Mesenchymal stem cell (in vitro differentiated cells and primary cell): ENCODE data around the gene KRTAP9-8.
"Not testable (repeated sequence)": the region's sequence is repeated elsewhere in the genome, so short reads cannot be mapped to it uniquely, and the experiment has no call there.

Experiments used
- DNase-seq: peaks from one replicate; pipeline ENCODE4 v3.0.0-alpha.2; 2013
- H2AFZ ChIP-seq: one replicate; pipeline ENCODE4 v1.6.1; 2013; ENCODE audit warnings: low read depth, mild to moderate bottlenecking, control low read depth, inconsistent platforms, low read length, moderate library complexity
- H2AK5ac ChIP-seq: 2 replicates; pipeline ENCODE4 v1.6.1; 2013; ENCODE audit warnings: low read length, moderate library complexity, mild to moderate bottlenecking, inconsistent platforms; ENCODE audit not compliant: severe bottlenecking
- H2BK120ac ChIP-seq: one replicate; pipeline ENCODE4 v1.6.1; 2013; ENCODE audit warnings: low read depth, mild to moderate bottlenecking, inconsistent platforms, low read length, moderate library complexity
- H2BK12ac ChIP-seq, 2 experiments: one replicate each; pipeline ENCODE4 v1.6.1; 2013; ENCODE audit warnings: inconsistent platforms in 2 of 2, low read length in 2 of 2, mild to moderate bottlenecking in 2 of 2, moderate library complexity in 2 of 2, control low read depth in 1 of 2
- H2BK15ac ChIP-seq: one replicate; pipeline ENCODE4 v1.6.1; 2013; ENCODE audit warnings: mild to moderate bottlenecking, low read depth, inconsistent platforms; ENCODE audit not compliant: poor library complexity, severe bottlenecking
- H2BK5ac ChIP-seq: 2 replicates; pipeline ENCODE4 v1.6.1; 2013; ENCODE audit warnings: low read depth, mild to moderate bottlenecking, low read length, control low read depth, inconsistent platforms; ENCODE audit not compliant: poor library complexity, severe bottlenecking
- H3K14ac ChIP-seq, 2 experiments: one replicate each; pipeline ENCODE4 v1.6.1; 2013; ENCODE audit warnings: inconsistent platforms in 2 of 2, low read length in 2 of 2, control low read depth in 1 of 2, mild to moderate bottlenecking in 1 of 2, moderate library complexity in 1 of 2
- H3K18ac ChIP-seq, 2 experiments: one replicate each; pipeline ENCODE4 v1.6.1; 2013; ENCODE audit warnings: inconsistent platforms in 2 of 2, low read length in 2 of 2, control low read depth in 1 of 2, low read depth in 1 of 2, mild to moderate bottlenecking in 1 of 2
- H3K23ac ChIP-seq, 2 experiments: one replicate each; pipeline ENCODE4 v1.6.1; 2013; ENCODE audit warnings: inconsistent platforms in 2 of 2, low read length in 2 of 2, mild to moderate bottlenecking in 2 of 2, moderate library complexity in 2 of 2, control low read depth in 1 of 2
- H3K27ac ChIP-seq: 2 replicates; pipeline ENCODE4 v1.5.1; 2013; ENCODE audit warnings: mild to moderate bottlenecking, moderate library complexity, low read length, control low read depth, inconsistent platforms; ENCODE audit not compliant: poor library complexity, severe bottlenecking
- H3K27me3 ChIP-seq, 2 experiments: 2 replicates each; pipeline versions ENCODE4 v1.6.1 to v1.7.0; 2013; ENCODE audit warnings: low read length in 2 of 2, mild to moderate bottlenecking in 2 of 2, moderate library complexity in 2 of 2, control low read depth in 1 of 2, inconsistent platforms in 1 of 2; ENCODE audit not compliant: control insufficient read depth in 1 of 2, insufficient read depth in 1 of 2
- H3K36me3 ChIP-seq, 2 experiments: 2 replicates each; pipeline versions ENCODE4 v1.6.1 to v1.7.0; 2013; ENCODE audit warnings: low read length in 2 of 2, control low read depth in 1 of 2, inconsistent platforms in 1 of 2, low read depth in 1 of 2, mild to moderate bottlenecking in 1 of 2; ENCODE audit not compliant: insufficient read depth in 2 of 2, control insufficient read depth in 1 of 2
- H3K4ac ChIP-seq, 2 experiments: one replicate each; pipeline ENCODE4 v1.6.1; 2013; ENCODE audit warnings: inconsistent platforms in 2 of 2, low read length in 2 of 2, mild to moderate bottlenecking in 2 of 2, moderate library complexity in 2 of 2, control low read depth in 1 of 2, low read depth in 1 of 2
- H3K4me1 ChIP-seq: 2 replicates; pipeline ENCODE4 v1.6.1; 2013; ENCODE audit warnings: low read depth, low read length, control low read depth; ENCODE audit not compliant: control insufficient read depth, insufficient read depth
- H3K4me2 ChIP-seq: 2 replicates; pipeline ENCODE4 v1.6.1; 2013; ENCODE audit warnings: low read length, mild to moderate bottlenecking, inconsistent platforms; ENCODE audit not compliant: poor library complexity, severe bottlenecking
- H3K4me3 ChIP-seq, 2 experiments: 2 replicates each; pipeline versions ENCODE4 v1.5.1 to v1.7.0; 2013; ENCODE audit warnings: low read length in 2 of 2, mild to moderate bottlenecking in 2 of 2, control low read depth in 1 of 2, low read depth in 1 of 2; ENCODE audit not compliant: insufficient read depth in 1 of 2
- H3K79me1 ChIP-seq: replicated peaks from 2 replicates; pipeline ENCODE4 v1.6.1; 2013; ENCODE audit warnings: mild to moderate bottlenecking, control low read depth, low read length, inconsistent platforms; ENCODE audit not compliant: poor library complexity, severe bottlenecking
- H3K9ac ChIP-seq: 2 replicates; pipeline ENCODE4 v1.7.0; 2013; ENCODE audit warnings: mild to moderate bottlenecking, low read length, moderate library complexity
- H3K9me3 ChIP-seq: 2 replicates; pipeline ENCODE4 v1.7.0; 2013; ENCODE audit warnings: mild to moderate bottlenecking, low read length; ENCODE audit not compliant: control insufficient read depth
- H4K8ac ChIP-seq: one replicate; pipeline ENCODE4 v1.6.1; 2013; ENCODE audit warnings: inconsistent platforms, mild to moderate bottlenecking, low read length, moderate library complexity
- H4K91ac ChIP-seq: one replicate; pipeline ENCODE4 v1.6.1; 2013; ENCODE audit warnings: mild to moderate bottlenecking, low read length, inconsistent platforms
- WGBS: methylation state at CpG from one replicate; pipeline ENCODE4 v1.1.7; 2013; ENCODE audit warnings: mixed read lengths; 5-methylcytosine and 5-hydroxymethylcytosine counted together

KRTAP9-8 gene

DNA sequence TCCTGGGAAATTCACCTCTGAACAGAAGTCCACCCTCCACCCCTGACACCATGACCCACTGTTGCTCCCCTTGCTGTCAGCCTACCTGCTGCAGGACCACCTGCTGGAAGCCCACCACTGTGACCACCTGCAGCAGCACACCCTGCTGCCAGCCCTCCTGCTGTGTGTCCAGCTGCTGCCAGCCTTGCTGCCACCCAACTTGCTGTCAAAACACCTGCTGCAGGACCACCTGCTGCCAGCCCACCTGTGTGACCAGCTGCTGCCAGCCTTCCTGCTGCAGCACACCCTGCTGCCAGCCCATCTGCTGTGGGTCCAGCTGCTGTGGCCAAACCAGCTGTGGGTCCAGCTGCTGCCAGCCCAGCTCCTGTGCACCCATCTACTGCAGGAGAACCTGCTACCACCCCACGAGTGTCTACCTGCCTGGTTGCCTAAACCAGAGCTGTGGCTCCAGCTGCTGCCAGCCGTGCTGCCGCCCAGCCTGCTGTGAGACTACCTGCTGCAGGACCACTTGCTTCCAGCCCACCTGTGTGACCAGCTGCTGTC, 37.9 kb downstream of the KRTAP9-8 start, which contains the start of gene KRTAP9-7:
KRTAP9-7 (plus strand) TSS at position 51 of the 543 bp plus-strand sequence; CDS start at position 51, 0 bp downstream.
- Histone ChIP-seq H3K14ac (peak within 1 kb of the TSS in 1 of 2 experiments; percentile 2), H4K8ac (peak within 1 kb of the TSS; percentile 29)
- H2BK5ac ChIP-seq, H4K91ac ChIP-seq, H2BK12ac ChIP-seq, H3K9me3 ChIP-seq, DNase-seq, H3K23ac ChIP-seq, H2BK15ac ChIP-seq, H2AK5ac ChIP-seq, H3K36me3 ChIP-seq, H3K4ac ChIP-seq, H3K27me3 ChIP-seq, H3K4me1 ChIP-seq, H3K9ac ChIP-seq, H2AFZ ChIP-seq, H3K27ac ChIP-seq, H3K18ac ChIP-seq, H3K4me2 ChIP-seq, H3K4me3 ChIP-seq, H3K79me1 ChIP-seq, H2BK120ac ChIP-seq: not testable (repeated sequence)
- WGBS: 75% methylated on average over 3 of the region's 3 CpGs

DNA sequence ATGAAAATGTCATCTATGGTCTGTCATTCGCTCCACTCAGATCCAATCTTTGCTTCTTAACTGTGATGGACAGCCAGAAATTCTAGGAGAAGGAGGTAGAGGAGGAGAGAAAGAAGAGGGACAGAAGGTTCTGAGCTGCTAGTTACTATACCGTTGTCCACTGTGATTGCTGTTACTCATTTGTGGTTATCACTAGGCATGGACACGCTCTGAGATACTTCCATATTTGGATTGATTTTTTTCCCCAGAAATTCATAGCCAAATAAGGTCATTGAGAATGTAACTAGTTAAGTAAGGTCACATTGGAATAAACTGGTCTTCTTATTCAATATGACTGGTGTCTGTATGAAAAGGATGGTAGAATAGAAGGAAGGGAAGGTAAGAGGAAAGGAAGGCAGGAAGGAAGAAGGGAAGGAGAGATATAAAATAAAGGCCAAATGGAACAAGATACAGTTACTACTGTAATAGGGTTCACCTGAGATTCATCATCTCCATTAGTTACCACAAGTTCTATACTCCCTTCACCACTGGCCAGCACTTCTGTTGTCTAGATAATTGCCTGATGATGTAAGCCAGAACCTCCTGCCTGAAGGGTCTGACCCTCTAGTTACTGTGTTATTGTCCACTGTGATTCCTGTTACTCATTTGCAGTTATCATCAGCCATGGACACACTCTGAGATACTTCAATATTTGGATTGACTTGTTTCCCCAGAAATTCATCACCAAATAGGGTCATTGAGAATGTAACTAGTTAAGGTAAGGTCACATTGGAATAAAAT, 40.6 kb downstream of the KRTAP9-8 start:
- no peak overlapping the region for H2BK120ac ChIP-seq
- no peak overlapping the region for H3K9ac ChIP-seq
- H3K23ac ChIP-seq: no peak overlapping the region
- no peak overlapping the region for H2BK15ac ChIP-seq
- H3K18ac ChIP-seq: no peak overlapping the region
- peaks cover 0 to 9% of the 10 kb centered on the region in 2 experiments for H3K27me3 ChIP-seq
- no peak overlapping the region for H3K4me2 ChIP-seq
- peaks cover 3% of the 10 kb centered on the region for H3K4me1 ChIP-seq
- H3K14ac ChIP-seq: no peak overlapping the region
- DNase-seq: no peak
- H2AK5ac ChIP-seq: peak overlapping the region; percentile 99
- H3K4ac ChIP-seq: no peak overlapping the region
- WGBS: 88% methylated on average over 3 of the region's 3 CpGs
- no peaks in the 10 kb centered on the region for H3K9me3 ChIP-seq
- H4K8ac ChIP-seq: no peak overlapping the region
- H3K27ac ChIP-seq: peak overlapping the region; percentile 83
- H4K91ac ChIP-seq: no peak overlapping the region
- no peaks in the 10 kb centered on the region for H3K79me1 ChIP-seq
- H3K36me3 ChIP-seq: no peaks in the 10 kb centered on the region
- no peak overlapping the region for H2AFZ ChIP-seq
- no peak overlapping the region for H2BK12ac ChIP-seq
- no peak overlapping the region for H2BK5ac ChIP-seq
- H3K4me3 ChIP-seq: no peak overlapping the region

DNA sequence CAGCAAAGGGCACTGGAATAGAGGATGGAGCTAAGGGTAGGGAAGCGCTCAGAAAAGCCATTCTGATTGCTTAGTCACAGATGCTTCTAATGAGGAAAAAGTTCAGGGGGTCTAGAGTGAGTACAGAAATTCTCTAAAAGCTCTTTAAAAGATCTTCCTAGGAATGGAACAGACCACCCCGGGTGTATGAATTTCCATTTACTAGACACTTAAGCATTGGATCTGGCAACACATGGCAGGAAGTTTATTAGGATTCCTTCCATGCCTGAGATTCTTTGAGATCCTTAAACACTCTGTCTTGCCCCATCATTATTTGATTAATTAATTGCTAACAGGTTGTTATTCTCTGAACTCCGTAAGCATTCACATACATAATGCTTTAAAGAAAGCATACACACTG, 46.2 kb downstream of the KRTAP9-8 start:
- Histone ChIP-seq H2AFZ (no peak overlapping the region), H2BK12ac (no peak overlapping the region), H3K27me3 (no peaks in the 10 kb centered on the region), H3K27ac (peak overlapping the region; percentile 83), H4K91ac (no peak overlapping the region), H3K79me1 (no peaks in the 10 kb centered on the region), H2BK15ac (no peak overlapping the region), H3K14ac (no peak overlapping the region), H3K18ac (no peak overlapping the region), H2AK5ac (no peak overlapping the region), H2BK120ac (no peak overlapping the region), H4K8ac (no peak overlapping the region), H3K36me3 (no peaks in the 10 kb centered on the region), H3K4me2 (no peak overlapping the region), H2BK5ac (peak overlapping the region; percentile 12), H3K4ac (no peak overlapping the region), H3K4me1 (peaks cover 1% of the 10 kb centered on the region), H3K9ac (no peak overlapping the region), H3K4me3 (no peak overlapping the region), H3K23ac (no peak overlapping the region), H3K9me3 (no peaks in the 10 kb centered on the region)
- DNase-seq: no peak
- 24% methylated on average over 2 of the region's 3 CpGs for whole genome bisulfite sequencing

DNA sequence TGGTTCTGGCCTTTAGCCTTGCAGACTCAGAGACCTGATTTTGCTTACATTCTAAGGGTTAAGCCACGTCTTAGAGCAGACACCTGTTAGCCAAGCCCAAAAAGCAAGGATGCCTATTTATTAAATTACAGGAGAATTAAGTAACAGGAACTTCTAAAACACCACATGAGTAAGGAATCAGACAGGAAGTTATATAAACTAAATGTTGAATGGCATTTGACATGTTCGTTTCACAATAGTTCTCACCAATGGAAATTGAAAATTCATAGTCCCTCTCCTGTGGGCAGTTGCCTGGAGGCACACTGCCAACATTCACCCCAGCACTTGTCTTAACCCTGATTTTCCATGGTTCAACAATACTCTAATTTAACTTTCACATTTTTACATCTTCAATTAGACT, 46.7 kb downstream of the KRTAP9-8 start:
- WGBS: 24% methylated on average over 1 of the region's 2 CpGs
- Histone ChIP-seq H2BK12ac (no peak overlapping the region), H4K8ac (no peak overlapping the region), H3K4ac (no peak overlapping the region), H3K27ac (peak overlapping the region; percentile 63), H3K9me3 (no peaks in the 10 kb centered on the region), H3K23ac (no peak overlapping the region), H3K27me3 (no peaks in the 10 kb centered on the region), H3K18ac (no peak overlapping the region), H3K4me1 (peaks cover 1% of the 10 kb centered on the region), H3K9ac (no peak overlapping the region), H3K79me1 (no peaks in the 10 kb centered on the region), H3K4me3 (no peak overlapping the region), H4K91ac (no peak overlapping the region), H2BK5ac (no peak overlapping the region), H2AK5ac (no peak overlapping the region), H3K14ac (no peak overlapping the region), H3K36me3 (no peaks in the 10 kb centered on the region), H2BK120ac (no peak overlapping the region), H3K4me2 (no peak overlapping the region), H2AFZ (no peak overlapping the region), H2BK15ac (no peak overlapping the region)
- DNase-seq: no peak
